Stomach (tissue), 9 donors: ENCODE data around the gene CYFIP1. TPM values are rescaled to one million over a fixed set of nuclear protein-coding genes. Genes with fewer than 3 reads are reported as not detected.

Source experiments
- DNase-seq, 2 donors: peaks; one replicate each; pipeline versions ENCODE4 v3.0.0 to v3.0.0-alpha.2; 2013 to 2019
- H3K27ac ChIP-seq, 5 donors: fragments of 200-600 bp in 4 of 5; sonication (generic) in 4 of 5; one replicate each; pipeline ENCODE4 v1.5.1; 2013 to 2019; ENCODE audit warnings: mild to moderate bottlenecking in 1 of 5, moderate library complexity in 1 of 5
- H3K27me3 ChIP-seq, 3 donors: fragments of 200-600 bp; sonication (generic); one replicate each; pipeline ENCODE4 v1.5.1; 2017 to 2019; ENCODE audit warnings: mixed run types in 1 of 3
- H3K36me3 ChIP-seq, 4 donors: fragments of 200-600 bp; sonication (generic); 1 replicate in 3 of 4; 2 replicates in 1 of 4; pipeline ENCODE4 v1.5.1; 2016 to 2019
- H3K4me1 ChIP-seq, 4 donors: fragments of 200-600 bp; sonication (generic); one replicate each; pipeline ENCODE4 v1.5.1; 2016 to 2019
- H3K4me3 ChIP-seq, 4 donors: fragments of 200-600 bp; sonication (generic) in 3 of 4; one replicate each; pipeline ENCODE4 v1.5.1; 2016 to 2019; ENCODE audit warnings: mild to moderate bottlenecking in 1 of 4
- H3K9me3 ChIP-seq, 4 donors: fragments of 200-600 bp; sonication (generic); one replicate each; pipeline ENCODE4 v1.5.1; 2016 to 2019
- CTCF ChIP-seq, 7 experiments: fragments of 450-650 bp in 4 of 7; fragments of 200-600 bp in 3 of 7; sonication (generic) in 3 of 7; IDR thresholded peaks; one replicate each; pipeline ENCODE4 v1.5.1; 2016 to 2019; ENCODE audit warnings: antibody characterized with exemption in 7 of 7, control low read depth in 2 of 7, mild to moderate bottlenecking in 1 of 7
- EP300 ChIP-seq: sonication (generic); formaldehyde crosslinking; IDR thresholded peaks from one replicate; pipeline ENCODE4 v1.6.1; 2017; ENCODE audit warnings: antibody characterized with exemption
- POLR2A ChIP-seq, 4 donors: fragments of 450-650 bp; IDR thresholded peaks; one replicate each; pipeline ENCODE4 v1.6.1; 2016; ENCODE audit warnings: antibody characterized with exemption in 4 of 4, control low read depth in 2 of 4, mild to moderate bottlenecking in 1 of 4, moderate library complexity in 1 of 4
- POLR2AphosphoS5 ChIP-seq, 3 donors: sonication (generic); formaldehyde crosslinking; IDR thresholded peaks; one replicate each; pipeline ENCODE4 v1.6.1; 2016; ENCODE audit warnings: antibody characterized with exemption in 3 of 3
- WGBS, 5 donors: extraction: QIAGEN DNeasy Blood & Tissue Kit in 3 of 5; methylation state at CpG; one replicate each; pipeline versions ENCODE4 v1.1.5 to v1.1.7; 2013 to 2018; 5-methylcytosine and 5-hydroxymethylcytosine counted together
- intact Hi-C: fragments of 100-400 bp; cut with DNase I; formaldehyde crosslinking; loops from one replicate; pipeline ENCODE4 v1.15.1; 2023; ENCODE audit warnings: low total_unique reads
- polyA plus RNA-seq, 3 donors: library from polyadenylated mRNA; stranded (reverse); fragments of 200-250 nt; gene quantifications; one replicate each; pipeline ENCODE4 v1.2.3, GENCODE V29; 2013
- total RNA-seq, 5 donors: library from RNA; depleted of rRNA; stranded (reverse); fragments of >200 nt; gene quantifications; one replicate each; pipeline versions ENCODE4 v1.1.0 to v1.2.3, GENCODE V29; 2014 to 2016
- donor health status: healthy with polysubstance abuse.
- donor health status: Bipolar disorder and iron deficiency.
- donor health status: healthy.

Gene CYFIP1
- total and polyA plus RNA-seq, 8 donors: 21.8 to 214 (median 61.6) TPM

- H3K27me3 ChIP-seq: no peaks in the 10 kb centered on the region
- H3K4me3 ChIP-seq: no peak overlapping the region
- no peak overlapping the region for H3K27ac ChIP-seq
- TF ChIP-seq POLR2A (IDR thresholded peaks at IDR 0.05) (no peak), POLR2AphosphoS5 (IDR thresholded peaks at IDR 0.05) (no peak), EP300 (no peak), CTCF (IDR thresholded peaks at IDR 0.05) (no peak)
- peaks cover 12 to 90% (median 73%) of the 10 kb centered on the region in 4 donors for H3K36me3 ChIP-seq
- DNase-seq: no peak
- WGBS, 5 donors: 93 to 97% (median 97%) methylated on average over 23 to 25 of the region's 25 CpGs
- intact Hi-C loops: no loop called here
- peaks cover 0 to 8% (median 7%) of the 10 kb centered on the region in 4 donors for H3K4me1 ChIP-seq
- no peaks in the 10 kb centered on the region for H3K9me3 ChIP-seq
Measured at GRCh38 chr15:22927761-22928160, 52.4 kb downstream of the CYFIP1 start.

GRCh38 chr15:22925875-22926274 is 54.3 kb downstream of the CYFIP1 start:
- TF ChIP-seq POLR2AphosphoS5 (IDR thresholded peaks at IDR 0.05) (no peak), EP300 (no peak), POLR2A (IDR thresholded peaks at IDR 0.05) (no peak), CTCF (IDR thresholded peaks at IDR 0.05) (no peak)
- intact Hi-C loops: no loop called here
- 92 to 97% (median 94%) methylated on average over 17 of the region's 17 CpGs for WGBS, 5 donors

GRCh38 chr15:22922003-22922402 is 58.2 kb downstream of the CYFIP1 start:
- H3K36me3 ChIP-seq: peaks cover 21 to 90% (median 74%) of the 10 kb centered on the region in 4 donors
- WGBS, 5 donors: 72 to 86% (median 81%) methylated on average over 5 of the region's 5 CpGs
- DNase-seq: no peak
- no peak for TF ChIP-seq POLR2A (IDR thresholded peaks at IDR 0.05)
- TF ChIP-seq EP300: no peak
- no peak for TF ChIP-seq POLR2AphosphoS5 (IDR thresholded peaks at IDR 0.05)
- no peak for TF ChIP-seq CTCF (IDR thresholded peaks at IDR 0.05)
- peaks cover 0 to 3% (median 0%) of the 10 kb centered on the region in 4 donors for H3K4me1 ChIP-seq
- intact Hi-C loops: no loop called here
- no peaks in the 10 kb centered on the region for H3K27me3 ChIP-seq
- H3K9me3 ChIP-seq: no peaks in the 10 kb centered on the region
- no peak overlapping the region for H3K4me3 ChIP-seq
- H3K27ac ChIP-seq: no peak overlapping the region

More at GRCh38 chr15:22925875-22926274, 54.3 kb downstream of the CYFIP1 start:
- no peaks in the 10 kb centered on the region for H3K9me3 ChIP-seq
- H3K27me3 ChIP-seq: no peaks in the 10 kb centered on the region
- no peak overlapping the region for H3K4me3 ChIP-seq
- peaks cover 0 to 5% (median 1%) of the 10 kb centered on the region in 4 donors for H3K4me1 ChIP-seq
- no peak overlapping the region for H3K27ac ChIP-seq
- DNase-seq: no peak
- H3K36me3 ChIP-seq: peaks cover 0 to 90% (median 72%) of the 10 kb centered on the region in 4 donors

GRCh38 chr15:22919171-22919570 is 61.0 kb downstream of the CYFIP1 start:
- TF ChIP-seq EP300: no peak
- no peak for TF ChIP-seq POLR2AphosphoS5 (IDR thresholded peaks at IDR 0.05)
- TF ChIP-seq CTCF (IDR thresholded peaks at IDR 0.05): no peak
- TF ChIP-seq POLR2A (IDR thresholded peaks at IDR 0.05): no peak
- no peak for DNase-seq
- H3K4me1 ChIP-seq: peaks cover 0 to 3% (median 0%) of the 10 kb centered on the region in 4 donors
- H3K9me3 ChIP-seq: no peaks in the 10 kb centered on the region
- no peaks in the 10 kb centered on the region for H3K27me3 ChIP-seq
- intact Hi-C loops: no loop called here
- H3K27ac ChIP-seq: no peak overlapping the region
- WGBS, 5 donors: 51 to 78% (median 59%) methylated on average over 3 of the region's 3 CpGs
- peaks cover 43 to 90% (median 83%) of the 10 kb centered on the region in 4 donors for H3K36me3 ChIP-seq
- no peak overlapping the region for H3K4me3 ChIP-seq
